NB4 (cell line): Measurements from ENCODE around the gene STAG1.
"Not testable (repeated sequence)": the region's sequence is repeated elsewhere in the genome, so short reads cannot be mapped to it uniquely, and the experiment has no call there.

Experiments
- POLR2A ChIP-seq: IDR thresholded peaks from 2 replicates; pipeline ENCODE4 v1.6.1; 2011; ENCODE audit warnings: mild to moderate bottlenecking; ENCODE audit not compliant: insufficient read length; ENCODE audit errors: extremely low read depth
- TF ChIP-seq, protein P1 (sequence below): IDR thresholded peaks from one replicate; pipeline ENCODE4 v1.5.1; 2012; ENCODE audit warnings: low read depth, low read length
- TF ChIP-seq, protein P2 (sequence below): IDR thresholded peaks from 2 replicates; pipeline ENCODE4 v1.6.1; 2011; ENCODE audit warnings: low read depth, low read length

DNA sequence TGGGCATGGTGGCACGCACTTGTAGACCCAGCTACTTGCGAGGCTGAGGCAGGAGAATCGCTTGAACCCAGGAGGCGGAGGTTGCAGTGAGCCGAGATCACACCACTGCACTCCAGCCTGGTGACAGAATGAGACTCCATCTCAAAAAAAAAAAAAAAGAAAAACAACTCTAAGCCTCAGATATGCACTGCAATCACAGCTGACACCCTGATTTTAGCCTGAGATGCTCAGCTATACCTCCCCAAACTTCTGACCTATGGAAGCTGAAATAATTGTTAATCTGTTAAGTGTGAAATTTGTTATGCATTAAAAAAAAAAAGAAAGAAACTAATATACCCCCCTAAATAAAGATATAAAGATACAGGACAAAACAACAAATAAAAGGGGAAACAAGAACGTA lies 2.6 kb downstream of the STAG1 start:
- not testable (repeated sequence) for TF ChIP-seq POLR2A
- TF ChIP-seq, protein P1, sequence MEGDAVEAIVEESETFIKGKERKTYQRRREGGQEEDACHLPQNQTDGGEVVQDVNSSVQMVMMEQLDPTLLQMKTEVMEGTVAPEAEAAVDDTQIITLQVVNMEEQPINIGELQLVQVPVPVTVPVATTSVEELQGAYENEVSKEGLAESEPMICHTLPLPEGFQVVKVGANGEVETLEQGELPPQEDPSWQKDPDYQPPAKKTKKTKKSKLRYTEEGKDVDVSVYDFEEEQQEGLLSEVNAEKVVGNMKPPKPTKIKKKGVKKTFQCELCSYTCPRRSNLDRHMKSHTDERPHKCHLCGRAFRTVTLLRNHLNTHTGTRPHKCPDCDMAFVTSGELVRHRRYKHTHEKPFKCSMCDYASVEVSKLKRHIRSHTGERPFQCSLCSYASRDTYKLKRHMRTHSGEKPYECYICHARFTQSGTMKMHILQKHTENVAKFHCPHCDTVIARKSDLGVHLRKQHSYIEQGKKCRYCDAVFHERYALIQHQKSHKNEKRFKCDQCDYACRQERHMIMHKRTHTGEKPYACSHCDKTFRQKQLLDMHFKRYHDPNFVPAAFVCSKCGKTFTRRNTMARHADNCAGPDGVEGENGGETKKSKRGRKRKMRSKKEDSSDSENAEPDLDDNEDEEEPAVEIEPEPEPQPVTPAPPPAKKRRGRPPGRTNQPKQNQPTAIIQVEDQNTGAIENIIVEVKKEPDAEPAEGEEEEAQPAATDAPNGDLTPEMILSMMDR = not testable (repeated sequence)
- TF ChIP-seq, protein P2, sequence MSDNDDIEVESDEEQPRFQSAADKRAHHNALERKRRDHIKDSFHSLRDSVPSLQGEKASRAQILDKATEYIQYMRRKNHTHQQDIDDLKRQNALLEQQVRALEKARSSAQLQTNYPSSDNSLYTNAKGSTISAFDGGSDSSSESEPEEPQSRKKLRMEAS = not testable (repeated sequence)
